IMR-90 (cell line): ENCODE data around the gene RNASE3. TPM values are rescaled to one million over a fixed set of nuclear protein-coding genes. Genes with fewer than 3 reads are reported as not detected.
"Not testable (repeated sequence)": the region's sequence is repeated elsewhere in the genome, so short reads cannot be mapped to it uniquely, and the experiment has no call there.

Experiments
- ATAC-seq: fragments of 200-7000 bp; cut with Tn5 transposase; 2 replicates; pipeline ENCODE4 v1.9.1; 2020; ENCODE audit warnings: low read depth, mild to moderate bottlenecking, moderate library complexity
- BruUV-seq: library from RNA; stranded (reverse); fragments of 400-500 nt; replicated peaks from 2 replicates; lab custom pipeline; 2021; lab: Mats Ljungman, UMichigan
- CTCF ChIA-PET: fragments of 300-600 bp; formaldehyde crosslinking; extraction: SDS; loops from one replicate; lab custom pipeline; 2021; ENCODE audit warnings: antibody characterized with exemption; lab: Yijun Ruan, JAX
- POLR2A ChIA-PET: fragments of 300-600 bp; sonication (Branson Sonifier 250); formaldehyde crosslinking; loops from one replicate; lab custom pipeline; 2022; ENCODE audit warnings: antibody characterized with exemption; ENCODE audit not compliant: unreplicated experiment; lab: Charles Lee
- DNase-seq: peaks from one replicate; pipeline ENCODE4 v3.0.0; 2013
- H2AFZ ChIP-seq: replicated peaks from 2 replicates; pipeline ENCODE3; 2013; ENCODE audit warnings: low read length, mild to moderate bottlenecking; ENCODE audit not compliant: poor library complexity
- H2AK5ac ChIP-seq: 2 replicates; pipeline ENCODE4 v1.6.1; 2013; ENCODE audit warnings: low read depth, low read length, inconsistent platforms
- H2AK9ac ChIP-seq: replicated peaks from 2 replicates; pipeline ENCODE3; 2013; ENCODE audit warnings: mild to moderate bottlenecking, low read depth, low read length, moderate library complexity; ENCODE audit not compliant: poor library complexity
- H2BK120ac ChIP-seq: 2 replicates; pipeline ENCODE4 v1.6.1; 2013; ENCODE audit warnings: low read depth, low read length, inconsistent platforms
- H2BK15ac ChIP-seq: 3 replicates; pipeline ENCODE4 v1.6.1; 2013; ENCODE audit warnings: low read depth, low read length, inconsistent platforms
- H2BK20ac ChIP-seq: 2 replicates; pipeline ENCODE4 v1.6.1; 2013; ENCODE audit warnings: low read depth, mild to moderate bottlenecking, inconsistent platforms, low read length, moderate library complexity
- H2BK5ac ChIP-seq: 2 replicates; pipeline ENCODE4 v1.6.1; 2013; ENCODE audit warnings: mild to moderate bottlenecking, low read depth, low read length, inconsistent platforms; ENCODE audit not compliant: poor library complexity, severe bottlenecking
- H3K14ac ChIP-seq: replicated peaks from 2 replicates; pipeline ENCODE4 v1.6.1; 2013; ENCODE audit warnings: low read depth, low read length, inconsistent platforms
- H3K18ac ChIP-seq: 2 replicates; pipeline ENCODE4 v1.6.1; 2013; ENCODE audit warnings: low read depth, low read length, control low read depth
- H3K23ac ChIP-seq: 2 replicates; pipeline ENCODE4 v1.6.1; 2013; ENCODE audit warnings: low read depth, low read length, inconsistent platforms
- H3K27ac ChIP-seq: 2 replicates; pipeline ENCODE4 v1.5.1; 2013; ENCODE audit warnings: mild to moderate bottlenecking, control low read depth, low read length; ENCODE audit not compliant: insufficient read depth
- H3K27me3 ChIP-seq: 2 replicates; pipeline ENCODE4 v1.6.1; 2013; ENCODE audit warnings: low read length; ENCODE audit not compliant: control insufficient read depth, insufficient read depth
- H3K36me3 ChIP-seq: 2 replicates; pipeline ENCODE4 v1.6.1; 2013; ENCODE audit warnings: low read length, mixed read lengths; ENCODE audit not compliant: control insufficient read depth, insufficient read depth
- H3K4ac ChIP-seq: 2 replicates; pipeline ENCODE4 v1.6.1; 2013; ENCODE audit warnings: low read depth, low read length, inconsistent platforms
- H3K4me1 ChIP-seq: 2 replicates; pipeline ENCODE4 v1.6.1; 2013; ENCODE audit warnings: low read length, mixed read lengths; ENCODE audit not compliant: control insufficient read depth, insufficient read depth
- H3K4me2 ChIP-seq: 2 replicates; pipeline ENCODE4 v1.6.1; 2013; ENCODE audit warnings: low read depth, mild to moderate bottlenecking, control low read depth, low read length, moderate library complexity
- H3K4me3 ChIP-seq: 2 replicates; pipeline ENCODE4 v1.5.1; 2013; ENCODE audit warnings: low read depth, mild to moderate bottlenecking, control low read depth, low read length, moderate library complexity; ENCODE audit not compliant: insufficient read depth
- H3K56ac ChIP-seq: 2 replicates; pipeline ENCODE4 v1.6.1; 2013; ENCODE audit warnings: low read length, inconsistent platforms; ENCODE audit not compliant: insufficient read depth; ENCODE audit errors: extremely low read depth
- H3K79me1 ChIP-seq, 2 experiments: 2 replicates each; pipeline ENCODE4 v1.6.1; 2013; ENCODE audit warnings: low read length in 2 of 2, inconsistent platforms in 1 of 2, low read depth in 1 of 2
- H3K9ac ChIP-seq: 2 replicates; pipeline ENCODE4 v1.6.1; 2013; ENCODE audit warnings: low read depth, low read length, control low read depth
- H3K9me1 ChIP-seq: 2 replicates; pipeline ENCODE4 v1.6.1; 2013; ENCODE audit warnings: low read length, inconsistent platforms; ENCODE audit not compliant: insufficient read depth
- H3K9me3 ChIP-seq: 2 replicates; pipeline ENCODE4 v1.6.1; 2013; ENCODE audit warnings: low read length; ENCODE audit not compliant: control insufficient read depth, insufficient read depth
- H4K20me1 ChIP-seq: 2 replicates; pipeline ENCODE4 v1.6.1; 2013; ENCODE audit warnings: low read length, inconsistent platforms; ENCODE audit not compliant: insufficient read depth
- H4K5ac ChIP-seq: 2 replicates; pipeline ENCODE4 v1.6.1; 2013; ENCODE audit warnings: mild to moderate bottlenecking, low read depth, low read length, control low read depth
- H4K8ac ChIP-seq, 2 experiments: 2 replicates each; pipeline ENCODE4 v1.6.1; 2013; ENCODE audit warnings: low read depth in 2 of 2, low read length in 2 of 2, control low read depth in 1 of 2, inconsistent platforms in 1 of 2
- H4K91ac ChIP-seq: 2 replicates; pipeline ENCODE4 v1.6.1; 2013; ENCODE audit warnings: low read depth, low read length, inconsistent platforms; ENCODE audit not compliant: insufficient read depth
- WGBS, 2 experiments: methylation state at CpG; one replicate each; pipeline versions ENCODE4 v1.1.5 to v1.1.7; 2013; ENCODE audit warnings: missing lambda C conversion rate in 2 of 2; ENCODE audit not compliant: insufficient read length in 1 of 2; ENCODE audit errors: extremely low coverage in 2 of 2; 5-methylcytosine and 5-hydroxymethylcytosine counted together
- dilution Hi-C: fragments of 300-500 bp; cut with HindIII; formaldehyde crosslinking; loops from one replicate; pipeline ENCODE4 v1.14.3; 2018; ENCODE audit warnings: low sequenced_read_pairs; ENCODE audit not compliant: unreplicated experiment
- in situ Hi-C: fragments of 300-500 bp; cut with MboI; formaldehyde crosslinking; loops from 3 replicates; pipeline ENCODE4 v1.14.3; 2019; ENCODE audit warnings: low sequenced_read_pairs, inconsistent platforms, mixed read lengths
- intact Hi-C: fragments of 100-400 bp; cut with micrococcal nuclease; formaldehyde crosslinking; loops from 2 replicates; pipeline ENCODE4 v1.10.0; 2022
- polyA plus RNA-seq, 3 experiments: library from polyadenylated mRNA; depleted of rRNA; stranded (reverse); fragments of >200 nt; gene quantifications; 2 replicates each; pipeline ENCODE4 v1.2.3, GENCODE V29; 2012; ENCODE audit warnings: low replicate concordance in 1 of 3
- total RNA-seq: library from RNA; depleted of rRNA; stranded (reverse); fragments of >200 nt; gene quantifications from 2 replicates; pipeline ENCODE4 v1.2.3, GENCODE V29; 2012

The RNASE3 gene
- total and polyA plus RNA-seq, 2 of the 4 experiments (the other 2 are of a cell fraction) = not detected

DNA sequence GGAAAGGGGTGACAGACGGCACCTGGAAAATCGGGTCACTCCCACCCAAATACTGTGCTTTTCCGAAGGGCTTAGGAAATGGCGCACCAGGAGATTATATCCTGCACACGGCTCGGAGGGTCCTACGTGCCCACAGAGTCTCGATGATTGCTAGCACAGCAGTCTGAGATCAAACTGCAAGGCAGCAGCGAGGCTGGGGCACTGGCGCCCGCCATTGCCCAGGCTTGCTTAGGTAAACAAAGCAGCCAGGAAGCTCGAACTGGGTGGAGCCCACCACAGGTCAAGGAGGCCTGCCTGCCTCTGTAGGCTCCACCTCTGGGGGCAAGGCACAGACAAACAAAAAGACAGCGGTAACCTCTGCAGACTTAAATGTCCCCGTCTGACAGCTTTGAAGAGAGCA, 19.6 kb downstream of the RNASE3 start:
- DNase-seq, H3K79me1 ChIP-seq, CTCF ChIA-PET, H3K4ac ChIP-seq, H2AK5ac ChIP-seq, POLR2A ChIA-PET, H4K8ac ChIP-seq, in situ Hi-C loops, dilution Hi-C loops, H4K5ac ChIP-seq, H2BK20ac ChIP-seq, ATAC-seq, H3K4me2 ChIP-seq, H3K14ac ChIP-seq, H4K91ac ChIP-seq, H3K9ac ChIP-seq, H3K9me3 ChIP-seq, H4K20me1 ChIP-seq, H3K56ac ChIP-seq, H2BK15ac ChIP-seq, H3K23ac ChIP-seq, H3K18ac ChIP-seq, H3K27ac ChIP-seq, H2AK9ac ChIP-seq, intact Hi-C loops, H3K36me3 ChIP-seq, H3K9me1 ChIP-seq, H3K27me3 ChIP-seq, H2AFZ ChIP-seq, H2BK5ac ChIP-seq, H3K4me1 ChIP-seq, BruUV-seq, H3K4me3 ChIP-seq, H2BK120ac ChIP-seq: not testable (repeated sequence)
- WGBS, 2 experiments = 66% methylated on average over 9 of the region's 14 CpGs; no CpG with 5 or more reads in 1 of the 2 experiments
